ENCODE data around the gene PTK7. TPM values are rescaled to one million over a fixed set of nuclear protein-coding genes. Genes with fewer than 3 reads are reported as not detected.

The PTK7 gene
- total RNA-seq, 2 experiments from 2014 or later: 13.0 to 18.5 TPM

DNA sequence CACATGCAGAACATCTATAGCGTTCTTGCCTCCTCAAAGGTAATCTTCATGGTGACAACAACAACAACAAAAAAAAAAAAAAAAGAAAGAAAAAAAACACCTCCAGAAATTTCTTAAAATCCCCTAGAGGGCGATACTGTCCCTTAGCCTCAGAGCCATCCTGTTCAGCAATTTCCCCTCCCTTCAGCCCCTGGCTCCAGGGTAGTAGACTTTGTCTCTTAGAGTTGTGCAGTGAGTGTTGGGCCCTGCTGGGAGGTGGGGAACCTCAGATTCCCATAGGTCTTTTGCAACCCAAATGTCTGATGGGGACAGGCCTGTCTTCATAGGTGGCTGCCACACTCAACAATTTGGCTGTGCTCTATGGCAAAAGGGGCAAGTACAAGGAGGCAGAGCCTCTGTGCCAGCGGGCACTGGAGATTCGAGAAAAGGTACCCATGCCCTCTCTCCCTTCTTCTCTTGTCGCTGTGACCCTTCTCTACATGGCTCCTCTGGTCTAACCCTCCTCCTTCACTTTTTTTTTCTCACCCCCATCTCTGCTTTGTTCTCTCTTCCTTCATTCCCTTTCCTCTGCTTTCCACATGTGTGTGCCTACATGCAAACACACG, 6.0 kb upstream of the PTK7 start:
- H4K20me1 ChIP-seq (ENCODE audit: insufficient read depth, low read length): no peaks in the 10 kb centered on the region
- peaks cover 9% of the 10 kb centered on the region for H3K4me1 ChIP-seq (ENCODE audit: insufficient read depth, low read length, poor library complexity, severe bottlenecking)
- intact Hi-C loops (cut with micrococcal nuclease; ENCODE audit: unreplicated experiment): loop anchor here (1.0 to 10.0 kb wide), 3 partner anchors 73 to 435 kb away; no protein-coding TSS in a partner anchor
- H3K79me2 ChIP-seq (ENCODE audit: insufficient read depth, low read depth, low read length): no peaks in the 10 kb centered on the region
- BruUV-seq (replicated peaks): no TSS peak
- TF ChIP-seq EZH2phosphoT487 (IDR thresholded peaks at IDR 0.05; ENCODE audit: borderline replicate concordance, low read depth, low read length) (no peak), CTCF (conservative IDR thresholded peaks at IDR 0.05; ENCODE audit: low read length) (peak; percentile 85)
- H3K36me3 ChIP-seq (ENCODE audit: insufficient read depth, low read length): no peaks in the 10 kb centered on the region
- no peak overlapping the region for H3K27ac ChIP-seq (ENCODE audit: low read depth, low read length, poor library complexity, severe bottlenecking)
- H2AFZ ChIP-seq (ENCODE audit: low read length): no peak overlapping the region
- ChIA-PET POLR2A (no interaction called here), CTCF (ENCODE audit: unreplicated experiment) (no interaction called here)
- H3K4me2 ChIP-seq (ENCODE audit: low read length): no peak overlapping the region
- H3K4me3 ChIP-seq (ENCODE audit: low read depth, low read length, poor library complexity, severe bottlenecking): no peak overlapping the region
- peak; percentile 73 for DNase-seq (ENCODE audit: low spot score)
- no peaks in the 10 kb centered on the region for H3K9me2 ChIP-seq (ENCODE audit: insufficient read depth, low read length)
- H3K9me3 ChIP-seq (ENCODE audit: low read length): no peaks in the 10 kb centered on the region

DNA sequence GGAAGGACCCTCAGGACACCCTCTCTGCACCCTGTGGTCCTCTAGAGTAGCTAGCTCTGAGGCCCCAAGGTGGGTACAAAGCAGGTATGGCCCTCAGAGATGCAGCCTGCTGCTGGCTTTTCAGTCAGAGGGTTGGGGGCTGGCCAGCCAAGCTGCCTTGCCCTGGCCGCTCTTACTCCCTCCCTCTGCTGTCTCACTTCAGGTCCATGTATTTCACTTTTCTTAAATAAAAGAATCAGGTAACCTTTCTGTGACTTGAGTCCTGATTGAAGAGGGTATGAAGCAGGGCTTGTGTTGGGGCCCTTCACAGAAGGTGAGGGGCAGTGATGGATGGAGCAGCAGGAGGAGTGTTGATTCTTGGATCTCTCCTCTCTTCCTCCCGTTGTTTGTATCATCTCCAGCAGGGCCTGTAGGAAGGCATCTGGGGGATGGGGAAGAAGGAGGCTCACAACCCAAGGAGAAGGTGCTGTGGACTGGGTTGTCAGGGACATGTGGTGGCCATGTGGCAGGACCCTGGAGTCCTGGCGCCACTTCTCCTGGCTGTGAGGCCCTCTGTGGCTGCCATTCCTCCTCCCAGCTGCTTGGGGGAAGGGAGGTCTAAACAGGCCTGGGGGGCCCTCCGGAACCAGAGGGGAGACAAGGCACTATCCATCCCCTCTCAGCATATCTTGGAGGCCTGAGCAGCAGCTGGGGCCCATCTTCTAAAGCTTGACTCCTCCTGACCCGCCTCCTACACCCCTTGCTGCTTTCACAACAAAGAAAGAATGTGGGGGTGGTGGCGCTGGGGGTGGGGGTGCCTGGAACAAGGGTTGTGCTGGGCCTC, 1.1 kb upstream of the PTK7 start:
- Histone ChIP-seq H3K4me2 (ENCODE audit: low read length) (peak overlapping the region; percentile 76), H3K4me1 (ENCODE audit: insufficient read depth, low read length, poor library complexity, severe bottlenecking) (peaks cover 28% of the 10 kb centered on the region), H4K20me1 (ENCODE audit: insufficient read depth, low read length) (0 out of 2 replicates have a peak, but pooled peaks cover 5% of the 10 kb centered on the region), H2AFZ (ENCODE audit: low read length) (peak overlapping the region; percentile 77; the same call in 1 of the 2 replicates), H3K9me2 (ENCODE audit: insufficient read depth, low read length) (no peaks in the 10 kb centered on the region), H3K4me3 (ENCODE audit: low read depth, low read length, poor library complexity, severe bottlenecking) (peak overlapping the region; percentile 98), H3K36me3 (ENCODE audit: insufficient read depth, low read length) (no peaks in the 10 kb centered on the region), H3K27ac (ENCODE audit: low read depth, low read length, poor library complexity, severe bottlenecking) (peak overlapping the region; percentile 19), H3K79me2 (ENCODE audit: insufficient read depth, low read depth, low read length) (peaks cover 6% of the 10 kb centered on the region; the same call in 1 of the 2 replicates), H3K9me3 (ENCODE audit: low read length) (no peaks in the 10 kb centered on the region)
- no peak for TF ChIP-seq CTCF (conservative IDR thresholded peaks at IDR 0.05; ENCODE audit: low read length)
- no peak for TF ChIP-seq EZH2phosphoT487 (IDR thresholded peaks at IDR 0.05; ENCODE audit: borderline replicate concordance, low read depth, low read length)
- POLR2A ChIA-PET: no interaction called here
- CTCF ChIA-PET (ENCODE audit: unreplicated experiment): no interaction called here
- intact Hi-C loops (cut with micrococcal nuclease; ENCODE audit: unreplicated experiment): loop anchor here (10.0 kb wide), 1 partner anchor 430 kb away; no protein-coding TSS in a partner anchor
- BruUV-seq (replicated peaks): no TSS peak
- no peak for DNase-seq (ENCODE audit: low spot score)

Measured in OCI-LY7 (cell line).